Endothelial cell of umbilical vein (primary cell): Measurements from ENCODE around the gene GRM7. TPM values are rescaled to one million over a fixed set of nuclear protein-coding genes. Genes with fewer than 3 reads are reported as not detected.

Experiments
- BruUV-seq: library from RNA; stranded (reverse); fragments of 400-500 nt; replicated peaks from 2 replicates; lab custom pipeline; 2021; lab: Mats Ljungman, UMichigan
- CTCF ChIA-PET: fragments of 300-600, 350-600 bp; sonication (Branson Sonifier 250); formaldehyde crosslinking; loops from one replicate; lab custom pipeline; 2021; ENCODE audit warnings: antibody characterized with exemption, inconsistent platforms; lab: Charles Lee
- POLR2A ChIA-PET: fragments of 300-600, 350-600 bp; sonication (Branson Sonifier 250); formaldehyde crosslinking; loops from one replicate; lab custom pipeline; 2021; ENCODE audit warnings: antibody characterized with exemption, inconsistent platforms; lab: Charles Lee
- DNase-seq: peaks from one replicate; pipeline ENCODE4 v3.0.0-alpha.2; 2011; ENCODE audit warnings: low read depth, low spot score
- FAIRE-seq: peaks from 2 replicates; lab custom pipeline; 2011; peaks lifted over from hg19 to GRCh38; lab: Jason Lieb, UNC
- H2AFZ ChIP-seq: 2 replicates; pipeline ENCODE4 v1.6.0; 2012; ENCODE audit warnings: low read depth, low read length, control low read depth, inconsistent platforms
- H3K27ac ChIP-seq: 2 replicates; pipeline ENCODE4 v1.5.1; 2011; ENCODE audit warnings: low read depth, mild to moderate bottlenecking, control low read depth, low read length, moderate library complexity; ENCODE audit not compliant: insufficient read depth
- H3K27me3 ChIP-seq, 2 experiments: 2 replicates each; pipeline versions ENCODE4 v1.6.0 to v1.6.1; 2011; ENCODE audit warnings: low read length in 2 of 2, mixed read lengths in 1 of 2; ENCODE audit not compliant: control insufficient read depth in 2 of 2, insufficient read depth in 2 of 2
- H3K36me3 ChIP-seq, 2 experiments: 2 replicates in 1 of 2; 3 replicates in 1 of 2; pipeline ENCODE4 v1.5.1; 2011; ENCODE audit warnings: low read length in 2 of 2, mild to moderate bottlenecking in 1 of 2, moderate library complexity in 1 of 2; ENCODE audit not compliant: control insufficient read depth in 2 of 2, insufficient read depth in 2 of 2; ENCODE audit errors: extremely low read depth in 1 of 2
- H3K4me1 ChIP-seq: 3 replicates; pipeline ENCODE4 v1.5.1; 2011; ENCODE audit warnings: mild to moderate bottlenecking, low read length; ENCODE audit not compliant: control insufficient read depth, insufficient read depth; ENCODE audit errors: extremely low read depth
- H3K4me2 ChIP-seq: 2 replicates; pipeline ENCODE4 v1.6.1; 2011; ENCODE audit warnings: low read length, control low read depth, mixed read lengths; ENCODE audit not compliant: insufficient read depth
- H3K4me3 ChIP-seq, 3 experiments: fragments of 200-600 bp in 1 of 3; sonication (generic), shearing (Covaris generic) in 1 of 3; replicated peaks in 1 of 3; 2 replicates each; pipeline ENCODE4 v1.5.1; 2011 to 2016; ENCODE audit warnings: control low read depth in 3 of 3, low read length in 3 of 3, mild to moderate bottlenecking in 2 of 3, inconsistent platforms in 1 of 3, low read depth in 1 of 3, moderate library complexity in 1 of 3; ENCODE audit not compliant: insufficient read depth in 1 of 3
- H3K79me2 ChIP-seq: 2 replicates; pipeline ENCODE4 v1.6.0; 2012; ENCODE audit warnings: low read length, inconsistent platforms; ENCODE audit not compliant: control insufficient read depth, insufficient read depth
- H3K9ac ChIP-seq: replicated peaks from 2 replicates; pipeline ENCODE3; 2011; ENCODE audit warnings: low read length, control low read depth; ENCODE audit not compliant: insufficient read depth; ENCODE audit errors: extremely low read depth
- H3K9me1 ChIP-seq: replicated peaks from 3 replicates; pipeline ENCODE4 v1.6.0; 2011; ENCODE audit warnings: mild to moderate bottlenecking, low read length; ENCODE audit not compliant: control insufficient read depth, insufficient read depth; ENCODE audit errors: extremely low read depth
- H3K9me3 ChIP-seq: replicated peaks from 2 replicates; pipeline ENCODE4 v1.5.1; 2012; ENCODE audit warnings: low read length, inconsistent platforms; ENCODE audit not compliant: control insufficient read depth, insufficient read depth
- H4K20me1 ChIP-seq: replicated peaks from 2 replicates; pipeline ENCODE3; 2011; ENCODE audit warnings: mild to moderate bottlenecking, low read length; ENCODE audit not compliant: control insufficient read depth, insufficient read depth; ENCODE audit errors: extremely low read depth
- EZH2 ChIP-seq: IDR thresholded peaks from 2 replicates; pipeline ENCODE4 v1.6.1; 2012; ENCODE audit warnings: borderline replicate concordance, low read depth, mild to moderate bottlenecking, moderate library complexity, low read length, inconsistent platforms; ENCODE audit not compliant: severe bottlenecking
- FOS ChIP-seq: IDR thresholded peaks from 2 replicates; pipeline ENCODE4 v1.6.1; 2011; ENCODE audit warnings: mild to moderate bottlenecking, low read length, moderate library complexity, borderline replicate concordance; ENCODE audit not compliant: insufficient read depth
- GATA2 ChIP-seq: IDR thresholded peaks from 2 replicates; pipeline ENCODE4 v1.7.0; 2011; ENCODE audit warnings: low read depth, mild to moderate bottlenecking, moderate library complexity, mixed read lengths, low read length; ENCODE audit not compliant: insufficient read length, insufficient read depth
- JUN ChIP-seq: IDR thresholded peaks from 2 replicates; pipeline ENCODE4 v1.6.1; 2011; ENCODE audit warnings: borderline replicate concordance, low read depth; ENCODE audit not compliant: insufficient read length, insufficient read depth
- MYC ChIP-seq: IDR thresholded peaks from one replicate; pipeline ENCODE4 v1.6.1; 2011; ENCODE audit warnings: mild to moderate bottlenecking, low read depth, low read length
- POLR2A ChIP-seq: IDR thresholded peaks from 2 replicates; pipeline ENCODE4 v1.6.1; 2012; ENCODE audit warnings: low read depth, mild to moderate bottlenecking, control low read depth, low read length
- POLR2AphosphoS5 ChIP-seq: IDR thresholded peaks from 2 replicates; pipeline ENCODE4 v1.6.1; 2012; ENCODE audit warnings: low read depth, mild to moderate bottlenecking, control low read depth, low read length, moderate library complexity; ENCODE audit not compliant: insufficient read depth
- dilution Hi-C: fragments of 300-500 bp; cut with MboI; formaldehyde crosslinking; loops from one replicate; pipeline ENCODE4 v1.15.0; 2019; ENCODE audit warnings: low sequenced_read_pairs; ENCODE audit not compliant: extremely low pct_ligation_motif_present
- intact Hi-C: fragments of 100-400 bp; cut with micrococcal nuclease; formaldehyde crosslinking; loops from one replicate; pipeline ENCODE4 v1.10.0; 2022
- polyA plus RNA-seq, 4 experiments: library from polyadenylated mRNA; depleted of rRNA in 3 of 4; stranded (reverse) in 3 of 4; unstranded in 1 of 4; fragments of >200 nt; gene quantifications; 2 replicates each; pipeline versions ENCODE4 v1.2.1 to v1.2.3, GENCODE V29; 2011 to 2012; ENCODE audit warnings: missing spikeins in 1 of 4
- total RNA-seq: library from RNA; stranded (reverse); gene quantifications from 2 replicates; pipeline ENCODE4 v1.2.3, GENCODE V29; 2021
- TF ChIP-seq, protein P1 (sequence below), 2 donors: IDR thresholded peaks; 1 replicate in 1 of 2; 2 replicates in 1 of 2; pipeline ENCODE4 v1.5.1; 2011; ENCODE audit warnings: low read length in 2 of 2, mild to moderate bottlenecking in 2 of 2, moderate library complexity in 2 of 2, control low read depth in 1 of 2, inconsistent platforms in 1 of 2, low read depth in 1 of 2; ENCODE audit not compliant: insufficient read depth in 1 of 2; ENCODE audit errors: extremely low read depth in 1 of 2
- TF ChIP-seq, protein P2 (sequence below): IDR thresholded peaks from 2 replicates; pipeline ENCODE4 v1.6.1; 2011; ENCODE audit not compliant: insufficient read depth, insufficient read length

GRM7 gene
- total and polyA plus RNA-seq, 2 donors (not counting 3 experiments of a cell fraction or from before 2014, with no cell fraction given) = 0.12 TPM; not detected in 1

DNA sequence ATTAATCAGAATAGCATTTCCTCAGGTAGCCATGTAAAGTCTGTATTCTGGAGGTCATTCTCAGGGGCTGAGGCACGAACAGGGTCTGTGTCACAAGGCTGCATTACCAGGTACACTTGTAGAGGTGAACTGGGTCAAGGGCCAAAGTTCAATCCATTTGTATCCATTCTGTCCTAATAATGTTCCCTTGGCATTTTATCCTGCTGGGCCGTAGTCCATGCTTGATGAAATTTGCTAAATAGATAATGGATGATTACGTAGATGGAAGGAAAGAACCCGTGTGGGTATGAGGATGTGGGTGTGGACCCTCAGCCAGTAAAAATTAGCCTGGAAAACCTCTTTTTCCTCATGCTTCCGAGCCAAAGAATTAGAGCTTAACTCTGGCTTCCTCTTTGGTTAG lies 785.9 kb downstream of the GRM7 start:
- POLR2A ChIA-PET = no interaction called here
- intact Hi-C loops = no loop called here
- CTCF ChIA-PET = no interaction called here
- Histone ChIP-seq H3K9me3 (no peaks in the 10 kb centered on the region), H3K79me2 (no peaks in the 10 kb centered on the region), H3K27ac (no peak overlapping the region), H3K27me3 (no peaks in the 10 kb centered on the region), H3K4me2 (no peak overlapping the region), H4K20me1 (no peaks in the 10 kb centered on the region), H3K9ac (no peak overlapping the region), H3K36me3 (no peaks in the 10 kb centered on the region), H3K9me1 (no peaks in the 10 kb centered on the region), H3K4me3 (no peak overlapping the region), H3K4me1 (no peaks in the 10 kb centered on the region), H2AFZ (no peak overlapping the region)
- DNase-seq = no peak
- TF ChIP-seq JUN (no peak), MYC (no peak), EZH2 (no peak), GATA2 (no peak), POLR2AphosphoS5 (no peak), POLR2A (no peak), FOS (no peak)
- TF ChIP-seq, protein P1, sequence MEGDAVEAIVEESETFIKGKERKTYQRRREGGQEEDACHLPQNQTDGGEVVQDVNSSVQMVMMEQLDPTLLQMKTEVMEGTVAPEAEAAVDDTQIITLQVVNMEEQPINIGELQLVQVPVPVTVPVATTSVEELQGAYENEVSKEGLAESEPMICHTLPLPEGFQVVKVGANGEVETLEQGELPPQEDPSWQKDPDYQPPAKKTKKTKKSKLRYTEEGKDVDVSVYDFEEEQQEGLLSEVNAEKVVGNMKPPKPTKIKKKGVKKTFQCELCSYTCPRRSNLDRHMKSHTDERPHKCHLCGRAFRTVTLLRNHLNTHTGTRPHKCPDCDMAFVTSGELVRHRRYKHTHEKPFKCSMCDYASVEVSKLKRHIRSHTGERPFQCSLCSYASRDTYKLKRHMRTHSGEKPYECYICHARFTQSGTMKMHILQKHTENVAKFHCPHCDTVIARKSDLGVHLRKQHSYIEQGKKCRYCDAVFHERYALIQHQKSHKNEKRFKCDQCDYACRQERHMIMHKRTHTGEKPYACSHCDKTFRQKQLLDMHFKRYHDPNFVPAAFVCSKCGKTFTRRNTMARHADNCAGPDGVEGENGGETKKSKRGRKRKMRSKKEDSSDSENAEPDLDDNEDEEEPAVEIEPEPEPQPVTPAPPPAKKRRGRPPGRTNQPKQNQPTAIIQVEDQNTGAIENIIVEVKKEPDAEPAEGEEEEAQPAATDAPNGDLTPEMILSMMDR (IDR thresholded peaks at IDR 0.05; ENCODE audit: extremely low read depth in 1 of 2, insufficient read depth in 1 of 2, low read depth in 1 of 2, low read length in 2 of 2) = no peak
- TF ChIP-seq, protein P2, sequence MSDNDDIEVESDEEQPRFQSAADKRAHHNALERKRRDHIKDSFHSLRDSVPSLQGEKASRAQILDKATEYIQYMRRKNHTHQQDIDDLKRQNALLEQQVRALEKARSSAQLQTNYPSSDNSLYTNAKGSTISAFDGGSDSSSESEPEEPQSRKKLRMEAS = no peak
- no TSS peak for BruUV-seq
- dilution Hi-C loops = no loop called here
- no peak for FAIRE-seq
